Measurements from ENCODE around the gene PAK1. TPM values are rescaled to one million over a fixed set of nuclear protein-coding genes. Genes with fewer than 3 reads are reported as not detected.

PAK1 gene
- polyA plus RNA-seq, 1 donor, result 81.0 TPM

DNA sequence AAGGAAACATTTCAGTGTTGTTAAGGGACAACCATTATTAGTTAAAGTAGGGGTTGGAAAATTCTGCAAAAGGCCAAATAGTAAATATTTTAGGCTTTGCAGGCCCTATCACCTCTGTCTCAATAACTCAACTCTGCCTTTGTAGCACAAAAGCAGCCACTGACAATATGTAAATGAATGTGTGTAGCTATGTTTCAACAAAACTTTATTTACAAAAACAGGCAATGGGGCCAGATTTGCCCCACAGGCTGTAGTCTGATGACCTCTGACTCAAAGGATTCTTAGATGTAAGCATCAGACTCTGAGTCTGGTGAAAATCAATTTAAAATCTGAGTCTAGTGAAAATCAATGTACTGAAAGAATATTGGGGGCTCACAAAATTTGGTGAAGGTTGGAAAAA lies 50.3 kb downstream of the PAK1 start:
- H3K4me1 ChIP-seq (ENCODE audit: control insufficient read depth, insufficient read depth, low read length), result peaks cover 17% of the 10 kb centered on the region
- H3K9me3 ChIP-seq (ENCODE audit: control insufficient read depth, low read depth, low read length), result no peaks in the 10 kb centered on the region
- no peaks in the 10 kb centered on the region for H3K36me3 ChIP-seq (ENCODE audit: control insufficient read depth, insufficient read depth, low read length)
- DNase-seq, result no peak
- H3K27me3 ChIP-seq (ENCODE audit: control insufficient read depth, insufficient read depth, low read length), result no peaks in the 10 kb centered on the region
- no peak overlapping the region for H3K4me3 ChIP-seq (ENCODE audit: low read length)
- H3K27ac ChIP-seq (ENCODE audit: low read length), result no peak overlapping the region

DNA sequence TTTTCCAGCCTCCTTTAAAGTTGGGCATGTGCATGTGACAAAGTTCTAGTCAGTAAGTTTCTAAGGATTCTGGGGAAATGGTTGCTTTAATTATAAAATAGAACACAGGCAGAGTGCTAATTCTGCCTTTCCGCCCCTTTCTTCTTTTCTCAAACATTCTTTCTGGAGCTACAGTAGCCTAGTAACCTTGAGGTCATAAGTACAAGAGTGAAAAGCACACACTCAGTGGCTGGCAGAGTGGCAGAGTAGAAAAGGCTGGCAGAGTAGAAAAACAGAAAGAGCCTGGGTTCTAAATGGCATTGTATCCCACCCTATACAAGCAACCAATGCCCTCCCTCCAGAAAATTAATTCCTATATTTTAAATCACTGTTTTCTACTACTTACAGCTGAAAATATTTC lies 51.2 kb downstream of the PAK1 start:
- H3K4me3 ChIP-seq (ENCODE audit: low read length), result no peak overlapping the region
- H3K36me3 ChIP-seq (ENCODE audit: control insufficient read depth, insufficient read depth, low read length), result no peaks in the 10 kb centered on the region
- WGBS (ENCODE audit: insufficient coverage, low lambda C conversion rate), result no CpG with 5 or more reads among the region's 1 CpG
- H3K4me1 ChIP-seq (ENCODE audit: control insufficient read depth, insufficient read depth, low read length), result peaks cover 26% of the 10 kb centered on the region
- H3K9me3 ChIP-seq (ENCODE audit: control insufficient read depth, low read depth, low read length), result no peaks in the 10 kb centered on the region
- H3K27me3 ChIP-seq (ENCODE audit: control insufficient read depth, insufficient read depth, low read length), result no peaks in the 10 kb centered on the region
- no peak for DNase-seq
- no peak overlapping the region for H3K27ac ChIP-seq (ENCODE audit: low read length)

- Histone ChIP-seq H3K4me1 (ENCODE audit: control insufficient read depth, insufficient read depth, low read length) (peaks cover 26% of the 10 kb centered on the region), H3K9me3 (ENCODE audit: control insufficient read depth, low read depth, low read length) (no peaks in the 10 kb centered on the region)
- no peak for DNase-seq
These were observed 52.7 kb downstream of the PAK1 start for GRCh38 chr11:77421041-77421723.

DNA sequence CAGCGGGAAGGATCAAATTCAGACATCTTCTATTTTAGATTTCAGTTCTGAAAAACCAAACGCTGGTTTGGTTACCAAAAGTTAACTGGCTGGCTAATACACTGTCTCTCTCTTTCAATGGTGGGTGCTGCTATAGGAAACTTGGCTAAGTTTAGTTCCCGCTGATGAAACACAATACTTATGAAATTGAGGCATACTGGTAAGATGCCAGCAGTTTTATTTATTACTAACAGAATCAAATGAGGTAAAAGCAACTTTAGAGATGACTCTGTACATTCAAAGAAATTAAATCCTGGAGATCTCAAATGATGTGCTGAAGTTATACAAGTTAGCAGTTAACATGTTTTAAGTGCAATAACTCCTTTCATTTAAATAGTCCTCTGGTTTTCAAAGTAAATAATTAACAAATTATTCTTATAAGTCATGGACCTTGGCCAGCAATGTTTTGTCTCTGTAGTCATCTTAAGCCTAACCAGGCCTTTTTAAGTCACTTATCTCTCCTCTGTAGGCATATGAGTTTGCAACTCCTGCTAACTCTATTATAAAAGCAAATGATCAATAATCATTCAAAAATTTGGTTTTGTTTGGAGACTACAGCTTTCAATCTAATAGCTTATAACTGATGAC lies 54.8 kb downstream of the PAK1 start:
- H3K9me3 ChIP-seq (ENCODE audit: control insufficient read depth, low read depth, low read length), result no peaks in the 10 kb centered on the region
- no peak overlapping the region for H3K4me3 ChIP-seq (ENCODE audit: low read length)
- peaks cover 26% of the 10 kb centered on the region for H3K4me1 ChIP-seq (ENCODE audit: control insufficient read depth, insufficient read depth, low read length)
- WGBS (ENCODE audit: insufficient coverage, low lambda C conversion rate), result 100% methylated on average over 1 of the region's 3 CpGs
- peak in 1 of 2 donors; percentile 68 for DNase-seq
- peak overlapping the region; percentile 45 for H3K27ac ChIP-seq (ENCODE audit: low read length)
- no peaks in the 10 kb centered on the region for H3K27me3 ChIP-seq (ENCODE audit: control insufficient read depth, insufficient read depth, low read length)
- no peaks in the 10 kb centered on the region for H3K36me3 ChIP-seq (ENCODE audit: control insufficient read depth, insufficient read depth, low read length)

More at GRCh38 chr11:77421041-77421723, 52.7 kb downstream of the PAK1 start:
- no peaks in the 10 kb centered on the region for H3K36me3 ChIP-seq (ENCODE audit: control insufficient read depth, insufficient read depth, low read length)
- H3K27me3 ChIP-seq (ENCODE audit: control insufficient read depth, insufficient read depth, low read length), result no peaks in the 10 kb centered on the region
- WGBS (ENCODE audit: insufficient coverage, low lambda C conversion rate), result 40% methylated on average over 2 of the region's 2 CpGs
- no peak overlapping the region for H3K4me3 ChIP-seq (ENCODE audit: low read length)
- H3K27ac ChIP-seq (ENCODE audit: low read length), result no peak overlapping the region

DNA sequence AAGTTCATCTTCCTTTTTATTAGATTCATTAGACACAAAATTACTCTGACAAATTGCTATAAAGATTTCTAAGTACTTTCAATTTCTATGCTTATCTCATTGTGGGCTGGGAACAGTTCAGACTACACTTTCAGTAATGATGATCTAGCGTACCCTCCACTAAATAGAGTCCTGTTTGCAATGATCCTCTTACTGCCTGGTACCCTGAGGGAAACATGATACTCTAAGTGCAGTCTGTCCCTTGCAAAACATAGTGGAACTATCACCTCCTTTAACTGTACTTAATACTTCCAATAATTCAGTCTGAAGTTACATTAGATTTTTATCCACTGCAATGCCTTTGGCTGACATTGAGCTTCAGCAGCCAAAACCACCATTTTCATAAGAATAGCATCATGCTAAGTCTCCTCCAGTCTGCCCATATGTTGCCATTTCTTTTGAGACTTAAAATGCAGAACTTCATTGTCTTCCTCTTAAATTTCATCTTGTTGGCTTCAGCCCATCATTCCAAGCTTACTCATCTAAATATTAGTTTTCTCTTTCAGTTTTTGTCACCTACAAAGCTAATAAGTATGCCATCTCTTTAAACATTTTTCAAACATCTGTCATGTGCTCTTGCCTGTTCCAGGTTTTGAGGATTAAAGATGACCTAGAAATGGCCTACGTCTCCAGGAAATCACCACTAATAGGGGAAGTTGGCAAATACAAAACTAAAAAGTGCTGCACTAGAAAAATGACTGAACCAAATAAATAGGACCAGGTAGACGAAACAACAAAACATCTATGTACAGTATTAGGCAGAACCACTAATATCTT lies 55.5 kb downstream of the PAK1 start:
- Histone ChIP-seq H3K4me3 (ENCODE audit: low read length) (no peak overlapping the region), H3K4me1 (ENCODE audit: control insufficient read depth, insufficient read depth, low read length) (peaks cover 26% of the 10 kb centered on the region), H3K27ac (ENCODE audit: low read length) (peak overlapping the region; percentile 45), H3K36me3 (ENCODE audit: control insufficient read depth, insufficient read depth, low read length) (no peaks in the 10 kb centered on the region), H3K9me3 (ENCODE audit: control insufficient read depth, low read depth, low read length) (no peaks in the 10 kb centered on the region), H3K27me3 (ENCODE audit: control insufficient read depth, insufficient read depth, low read length) (no peaks in the 10 kb centered on the region)
- no peak for DNase-seq
- 60% methylated on average over 2 of the region's 3 CpGs for WGBS (ENCODE audit: insufficient coverage, low lambda C conversion rate)

GRCh38 chr11:77416357-77416756 lies 57.5 kb downstream of the PAK1 start:
- Histone ChIP-seq H3K4me1 (ENCODE audit: control insufficient read depth, insufficient read depth, low read length) (peaks cover 35% of the 10 kb centered on the region), H3K9me3 (ENCODE audit: control insufficient read depth, low read depth, low read length) (no peaks in the 10 kb centered on the region), H3K27me3 (ENCODE audit: control insufficient read depth, insufficient read depth, low read length) (no peaks in the 10 kb centered on the region), H3K27ac (ENCODE audit: low read length) (no peak overlapping the region), H3K36me3 (ENCODE audit: control insufficient read depth, insufficient read depth, low read length) (no peaks in the 10 kb centered on the region), H3K4me3 (ENCODE audit: low read length) (no peak overlapping the region)
- no peak for DNase-seq
- no CpG with 5 or more reads among the region's 3 CpGs for whole genome bisulfite sequencing (ENCODE audit: insufficient coverage, low lambda C conversion rate)

DNA sequence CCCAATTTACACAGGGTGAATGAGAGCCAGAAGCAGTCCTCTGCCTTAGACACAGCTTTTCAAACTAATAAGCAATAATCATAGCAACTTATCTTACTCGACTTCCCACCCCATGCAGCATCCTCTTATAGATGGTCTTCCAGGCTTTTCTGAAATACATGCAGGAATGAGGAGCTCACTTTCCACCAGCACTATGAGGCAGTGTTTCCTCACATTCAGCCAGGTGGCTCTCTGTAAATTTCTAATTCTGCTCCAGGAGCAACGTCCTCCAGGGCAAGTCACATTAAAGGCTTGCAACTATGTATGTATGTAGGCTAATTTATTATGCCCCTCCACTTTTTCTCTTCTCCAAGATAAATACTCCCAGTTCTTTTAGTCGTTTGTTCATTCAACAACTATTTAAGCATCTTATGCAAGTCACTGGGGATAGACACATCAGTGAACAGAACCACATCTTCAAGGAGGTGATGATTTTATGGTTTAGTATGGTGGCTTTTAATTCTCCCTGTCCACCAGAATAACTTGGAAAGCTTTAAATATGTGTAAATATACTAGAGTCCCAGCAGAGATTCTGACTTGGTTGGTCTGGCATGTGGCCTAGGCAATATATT lies 59.9 kb downstream of the PAK1 start:
- Histone ChIP-seq H3K27ac (ENCODE audit: low read length) (no peak overlapping the region), H3K4me1 (ENCODE audit: control insufficient read depth, insufficient read depth, low read length) (peaks cover 28% of the 10 kb centered on the region), H3K9me3 (ENCODE audit: control insufficient read depth, low read depth, low read length) (no peaks in the 10 kb centered on the region), H3K36me3 (ENCODE audit: control insufficient read depth, insufficient read depth, low read length) (no peaks in the 10 kb centered on the region), H3K4me3 (ENCODE audit: low read length) (no peak overlapping the region), H3K27me3 (ENCODE audit: control insufficient read depth, insufficient read depth, low read length) (no peaks in the 10 kb centered on the region)
- no peak for DNase-seq
- 43% methylated on average over 1 of the region's 3 CpGs for WGBS (ENCODE audit: insufficient coverage, low lambda C conversion rate)

- Histone ChIP-seq H3K9me3 (ENCODE audit: control insufficient read depth, low read depth, low read length) (no peaks in the 10 kb centered on the region), H3K27me3 (ENCODE audit: control insufficient read depth, insufficient read depth, low read length) (no peaks in the 10 kb centered on the region), H3K36me3 (ENCODE audit: control insufficient read depth, insufficient read depth, low read length) (no peaks in the 10 kb centered on the region), H3K4me3 (ENCODE audit: low read length) (no peak overlapping the region), H3K4me1 (ENCODE audit: control insufficient read depth, insufficient read depth, low read length) (peaks cover 20% of the 10 kb centered on the region), H3K27ac (ENCODE audit: low read length) (no peak overlapping the region)
- DNase-seq, result no peak
- 100% methylated on average over 2 of the region's 5 CpGs for WGBS (ENCODE audit: insufficient coverage, low lambda C conversion rate)
These were observed 61.1 kb downstream of the PAK1 start for GRCh38 chr11:77412814-77413213.

GRCh38 chr11:77411717-77412441 lies 62.0 kb downstream of the PAK1 start:
- Histone ChIP-seq H3K4me3 (ENCODE audit: low read length) (peak overlapping the region; percentile 44), H3K4me1 (ENCODE audit: control insufficient read depth, insufficient read depth, low read length) (peaks cover 25% of the 10 kb centered on the region), H3K36me3 (ENCODE audit: control insufficient read depth, insufficient read depth, low read length) (no peaks in the 10 kb centered on the region), H3K9me3 (ENCODE audit: control insufficient read depth, low read depth, low read length) (no peaks in the 10 kb centered on the region), H3K27ac (ENCODE audit: low read length) (peak overlapping the region; percentile 46), H3K27me3 (ENCODE audit: control insufficient read depth, insufficient read depth, low read length) (no peaks in the 10 kb centered on the region)
- no CpG with 5 or more reads among the region's 33 CpGs for WGBS (ENCODE audit: insufficient coverage, low lambda C conversion rate)
- DNase-seq, result peak; percentile 90 to 94
